SK-N-SH (cell line): Measurements from ENCODE around the gene RFX7. TPM values are rescaled to one million over a fixed set of nuclear protein-coding genes. Genes with fewer than 3 reads are reported as not detected.
A peak's percentile ranks its signal among the peaks of the same experiment; 100 is the strongest.

Source experiments
- CTCF ChIA-PET: fragments of 300-600, 350-600 bp; formaldehyde crosslinking; extraction: SDS; loops from one replicate; lab custom pipeline; 2021; lab: Yijun Ruan, JAX
- POLR2A ChIA-PET: fragments of 350-600 bp; sonication (Branson Sonifier 250); formaldehyde crosslinking; extraction: SDS; loops from one replicate; lab custom pipeline; 2020; ENCODE audit warnings: antibody characterized with exemption, inconsistent platforms; lab: Yijun Ruan, JAX
- DNase-seq: peaks from one replicate; pipeline ENCODE4 v3.0.0; 2012
- H2AFZ ChIP-seq: fragments of 200-600 bp; sonication (generic); 2 replicates; pipeline ENCODE4 v1.8.1; 2016; ENCODE audit warnings: antibody characterized with exemption, mild to moderate bottlenecking, low read depth
- H3F3A ChIP-seq: fragments of 200-600 bp; sonication (generic); replicated peaks from 2 replicates; pipeline ENCODE3; 2016; ENCODE audit warnings: antibody characterized with exemption, mild to moderate bottlenecking; ENCODE audit not compliant: insufficient read depth
- H3K27ac ChIP-seq, 2 experiments: fragments of 200-500 bp in 1 of 2; fragments of 200-600 bp in 1 of 2; sonication (Bioruptor generic) in 1 of 2; sonication (generic), shearing (Covaris generic) in 1 of 2; 2 replicates each; pipeline versions ENCODE4 v1.5.1 to v1.6.1; 2014 to 2016; ENCODE audit warnings: low read depth in 2 of 2, inconsistent platforms in 1 of 2, low read length in 1 of 2, mild to moderate bottlenecking in 1 of 2, mixed read lengths in 1 of 2
- H3K27me3 ChIP-seq: fragments of 200-600 bp; sonication (generic), shearing (Covaris generic); 2 replicates; pipeline ENCODE4 v1.6.1; 2016; ENCODE audit warnings: mixed run types; ENCODE audit not compliant: insufficient read depth
- H3K36me3 ChIP-seq, 2 experiments: fragments of 200-500 bp in 1 of 2; fragments of 200-600 bp in 1 of 2; sonication (Bioruptor generic) in 1 of 2; sonication (generic) in 1 of 2; replicated peaks in 1 of 2; 2 replicates each; pipeline versions ENCODE3 to v1.5.1; 2014 to 2016; ENCODE audit warnings: low read length in 1 of 2, mild to moderate bottlenecking in 1 of 2; ENCODE audit not compliant: insufficient read depth in 2 of 2, control insufficient read depth in 1 of 2
- H3K4me1 ChIP-seq, 2 experiments: fragments of 200-500 bp in 1 of 2; fragments of 200-600 bp in 1 of 2; sonication (Bioruptor generic) in 1 of 2; sonication (generic), shearing (Covaris generic) in 1 of 2; 2 replicates each; pipeline versions ENCODE4 v1.5.1 to v1.6.1; 2014 to 2016; ENCODE audit warnings: low read depth in 1 of 2, low read length in 1 of 2, mixed run types in 1 of 2; ENCODE audit not compliant: insufficient read depth in 2 of 2, control insufficient read depth in 1 of 2
- H3K4me2 ChIP-seq: fragments of 200-600 bp; sonication (generic), shearing (Covaris generic); 2 replicates; pipeline ENCODE4 v1.6.1; 2017; ENCODE audit warnings: mixed run types
- H3K4me3 ChIP-seq, 2 experiments: fragments of 200-500 bp in 1 of 2; fragments of 200-600 bp in 1 of 2; sonication (Bioruptor generic) in 1 of 2; sonication (generic), shearing (Covaris generic) in 1 of 2; 2 replicates each; pipeline versions ENCODE4 v1.5.1 to v1.8.1; 2014 to 2016; ENCODE audit warnings: low read depth in 2 of 2, inconsistent platforms in 1 of 2, low read length in 1 of 2, mild to moderate bottlenecking in 1 of 2, mixed read lengths in 1 of 2, moderate library complexity in 1 of 2
- H3K79me2 ChIP-seq: fragments of 200-600 bp; sonication (generic); 2 replicates; pipeline ENCODE4 v1.8.1; 2017; ENCODE audit warnings: mild to moderate bottlenecking; ENCODE audit not compliant: insufficient read depth
- H3K9ac ChIP-seq: fragments of 200-600 bp; sonication (generic); 2 replicates; pipeline ENCODE4 v1.6.1; 2017; ENCODE audit warnings: mixed run types
- H3K9me2 ChIP-seq: fragments of 200-600 bp; sonication (generic); 2 replicates; pipeline ENCODE4 v1.6.1; 2017; ENCODE audit warnings: mixed run types
- H3K9me3 ChIP-seq: fragments of 200-600 bp; sonication (generic); 2 replicates; pipeline ENCODE4 v1.6.1; 2017; ENCODE audit warnings: mixed run types, mild to moderate bottlenecking, moderate library complexity
- H4K20me1 ChIP-seq: fragments of 200-600 bp; sonication (generic); 2 replicates; pipeline ENCODE4 v1.6.1; 2017; ENCODE audit warnings: mild to moderate bottlenecking, mixed run types; ENCODE audit not compliant: insufficient read depth
- EP300 ChIP-seq, 2 experiments: IDR thresholded peaks; 2 replicates each; pipeline versions ENCODE4 v1.4.0 to v1.6.1; 2012; ENCODE audit warnings: borderline replicate concordance in 1 of 2, low read depth in 1 of 2, low read length in 1 of 2
- FOXM1 ChIP-seq: IDR thresholded peaks from 2 replicates; pipeline ENCODE4 v1.4.0; 2012; ENCODE audit warnings: low read depth, mild to moderate bottlenecking
- GABPA ChIP-seq: IDR thresholded peaks from 2 replicates; pipeline ENCODE4 v1.4.0; 2012; ENCODE audit warnings: low read depth, mild to moderate bottlenecking
- GATA2 ChIP-seq: sonication (generic); formaldehyde crosslinking; IDR thresholded peaks from 2 replicates; pipeline ENCODE4 v1.5.0; 2020; ENCODE audit warnings: mild to moderate bottlenecking, missing genetic modification reagents
- JUND ChIP-seq: IDR thresholded peaks from 2 replicates; pipeline ENCODE4 v1.4.0; 2012
- NRF1 ChIP-seq: IDR thresholded peaks from 2 replicates; pipeline ENCODE4 v1.6.1; 2012; ENCODE audit warnings: low read depth, mild to moderate bottlenecking, low read length
- POLR2AphosphoS5 ChIP-seq: IDR thresholded peaks from 2 replicates; pipeline ENCODE4 v1.6.1; 2012; ENCODE audit warnings: low read depth, low read length
- REST ChIP-seq: IDR thresholded peaks from 2 replicates; pipeline ENCODE4 v1.6.1; 2012; ENCODE audit warnings: mild to moderate bottlenecking, low read depth, low read length, moderate library complexity
- SIN3A ChIP-seq: IDR thresholded peaks from 2 replicates; pipeline ENCODE4 v1.6.1; 2012; ENCODE audit warnings: low read depth, mild to moderate bottlenecking, low read length, moderate library complexity, borderline replicate concordance
- SMC3 ChIP-seq: IDR thresholded peaks from 2 replicates; pipeline ENCODE4 v1.6.1; 2012; ENCODE audit warnings: low read depth, low read length, improper control_type of control experiment
- USF1 ChIP-seq: IDR thresholded peaks from 2 replicates; pipeline ENCODE4 v1.4.0; 2012; ENCODE audit warnings: low read depth, borderline replicate concordance
- USF2 ChIP-seq: fragments of 150-350 bp; IDR thresholded peaks from 2 replicates; pipeline ENCODE4 v1.6.1; 2017; ENCODE audit warnings: antibody characterized with exemption, low read length, low read depth, borderline replicate concordance
- WGBS: methylation state at CpG from one replicate; pipeline ENCODE4 v1.1.6; 2017; ENCODE audit warnings: low lambda C conversion rate; 5-methylcytosine and 5-hydroxymethylcytosine counted together
- polyA plus RNA-seq, 3 experiments: library from polyadenylated mRNA; depleted of rRNA; stranded (reverse); fragments of >200 nt; gene quantifications; 2 replicates each; pipeline ENCODE4 v1.2.3, GENCODE V29; 2012

The RFX7 gene
- polyA plus RNA-seq, 1 of the 3 experiments (the other 2 are of a cell fraction), result 2.7 TPM

GRCh38 chr15:56240390-56240789 lies 3.3 kb downstream of the RFX7 start:
- Histone ChIP-seq H3K36me3 (peaks cover 4 to 16% of the 10 kb centered on the region in 2 experiments), H4K20me1 (peaks cover 3% of the 10 kb centered on the region; the same call in 1 of the 2 replicates), H3K9ac (no peak overlapping the region), H3K4me2 (0 out of 2 replicates have a peak overlapping the region, but pooled peaks have one; percentile 71), H2AFZ (no peak overlapping the region), H3K79me2 (peaks cover 81% of the 10 kb centered on the region), H3K4me3 (peak overlapping the region in 1 of 2 experiments; percentile 5; a peak in 2 of 4 replicates), H3K27ac (peak overlapping the region in 1 of 2 experiments; percentile 64; a peak in 2 of 4 replicates), H3K27me3 (no peaks in the 10 kb centered on the region), H3K4me1 (peaks cover 17 to 18% of the 10 kb centered on the region in 2 experiments; a peak in 3 of 4 replicates), H3K9me3 (no peaks in the 10 kb centered on the region), H3F3A (peaks cover 7% of the 10 kb centered on the region), H3K9me2 (no peaks in the 10 kb centered on the region; the same call in 1 of the 2 replicates)
- DNase-seq, result no peak
- ChIA-PET CTCF (no interaction called here), POLR2A (no interaction called here)
- TF ChIP-seq EP300 (IDR thresholded peaks at IDR 0.05; ENCODE audit: borderline replicate concordance in 1 of 2, low read depth in 1 of 2, low read length in 1 of 2) (no peak), GABPA (no peak), REST (no peak), JUND (no peak), USF1 (no peak), GATA2 (CRISPR knock-in tag) (no peak)

- POLR2A ChIA-PET, result no interaction called here
- no peak overlapping the region for H3K9ac ChIP-seq
- no peaks in the 10 kb centered on the region; the same call in 1 of the 2 replicates for H3K9me3 ChIP-seq
- H3K27me3 ChIP-seq, result no peaks in the 10 kb centered on the region
- H4K20me1 ChIP-seq, result peaks cover 3% of the 10 kb centered on the region; the same call in 1 of the 2 replicates
- H2AFZ ChIP-seq, result no peak overlapping the region
- TF ChIP-seq SIN3A, result no peak
- no peak for TF ChIP-seq USF2
- no peak for TF ChIP-seq POLR2AphosphoS5
- TF ChIP-seq GABPA, result no peak
- no peak for TF ChIP-seq NRF1
- no peak for TF ChIP-seq FOXM1
- no peak for TF ChIP-seq SMC3
- H3K4me2 ChIP-seq, result no peak overlapping the region
- peaks cover 100% of the 10 kb centered on the region for H3K79me2 ChIP-seq
- peaks cover 9 to 10% of the 10 kb centered on the region in 2 experiments; a peak in 2 of 4 replicates for H3K4me1 ChIP-seq
- peaks cover 27 to 41% of the 10 kb centered on the region in 2 experiments for H3K36me3 ChIP-seq
- no peak for DNase-seq
- no peaks in the 10 kb centered on the region for H3F3A ChIP-seq
- no peak overlapping the region for H3K4me3 ChIP-seq
- H3K9me2 ChIP-seq, result no peaks in the 10 kb centered on the region
- CTCF ChIA-PET, result interaction anchor here (1.4 kb wide), 1 partner anchor 9 kb away, joined by 7 read pairs; no protein-coding TSS in a partner anchor
- WGBS, result 90% methylated on average over 3 of the region's 3 CpGs
- H3K27ac ChIP-seq, result no peak overlapping the region
Observed at GRCh38 chr15:56236197-56236596, 7.5 kb downstream of the RFX7 start.
